ENCODE results near the gene HJV. TPM values are rescaled to one million over a fixed set of nuclear protein-coding genes. Genes with fewer than 3 reads are reported as not detected.

The HJV gene
- total and polyA plus RNA-seq, 7 donors: not detected

- TF ChIP-seq CTCF (IDR thresholded peaks at IDR 0.05) (no peak), POLR2AphosphoS5 (IDR thresholded peaks at IDR 0.05) (no peak), POLR2A (IDR thresholded peaks at IDR 0.05) (no peak), EP300 (IDR thresholded peaks at IDR 0.05) (no peak)
- WGBS, 2 donors: 0% methylated on average over 13 of the region's 13 CpGs
Measured at GRCh38 chr1:145995964-145996432, 25.5 kb downstream of the HJV start.

GRCh38 chr1:145995148-145995881 lies 26.2 kb downstream of the HJV start:
- H3K9me3 ChIP-seq: no peaks in the 10 kb centered on the region
- H3K4me1 ChIP-seq: peaks cover 0 to 53% (median 40%) of the 10 kb centered on the region in 4 donors
- H3K27ac ChIP-seq: peak overlapping the region; percentile 92 to 95 (median 94)
- intact Hi-C loops (cut with DNase I): loop anchor here (5.0 kb wide), 1 partner anchor 33 kb away; the partner anchor contains the start of genes ANKRD34A and POLR3GL
- peak; percentile 34 for DNase-seq
- TF ChIP-seq EP300 (IDR thresholded peaks at IDR 0.05): no peak
- TF ChIP-seq POLR2AphosphoS5 (IDR thresholded peaks at IDR 0.05): no peak
- TF ChIP-seq POLR2A (IDR thresholded peaks at IDR 0.05): no peak
- no peak for TF ChIP-seq CTCF (IDR thresholded peaks at IDR 0.05)
- peak overlapping the region; percentile 72 to 93 (median 88) for H3K4me3 ChIP-seq
- peaks cover 35 to 38% (median 37%) of the 10 kb centered on the region in 4 donors for H3K36me3 ChIP-seq
- no peaks in the 10 kb centered on the region for H3K27me3 ChIP-seq
- WGBS, 2 donors: 0 to 1% methylated on average over 8 of the region's 8 CpGs

More at GRCh38 chr1:145995964-145996432, 25.5 kb downstream of the HJV start:
- Histone ChIP-seq H3K27ac (peak overlapping the region; percentile 92 to 95 (median 94)), H3K4me1 (peaks cover 0 to 51% (median 41%) of the 10 kb centered on the region in 4 donors), H3K9me3 (no peaks in the 10 kb centered on the region), H3K36me3 (peaks cover 35 to 38% (median 37%) of the 10 kb centered on the region in 4 donors), H3K27me3 (no peaks in the 10 kb centered on the region), H3K4me3 (peak overlapping the region; percentile 72 to 93 (median 88))
- intact Hi-C loops (cut with DNase I): loop anchor here (5.0 kb wide), 1 partner anchor 34 kb away; the partner anchor contains the start of genes ANKRD34A and POLR3GL
- peak; percentile 67 for DNase-seq

- Histone ChIP-seq H3K36me3 (peaks cover 35 to 38% (median 37%) of the 10 kb centered on the region in 4 donors), H3K4me1 (peaks cover 0 to 45% (median 36%) of the 10 kb centered on the region in 4 donors), H3K27me3 (no peaks in the 10 kb centered on the region), H3K27ac (peak overlapping the region; percentile 92 to 95 (median 94)), H3K4me3 (peak overlapping the region; percentile 72 to 93 (median 88)), H3K9me3 (no peaks in the 10 kb centered on the region)
- 3 to 9% methylated on average over 10 of the region's 10 CpGs for WGBS, 2 donors
- peak; percentile 65 for DNase-seq
- TF ChIP-seq POLR2A (IDR thresholded peaks at IDR 0.05): no peak
- TF ChIP-seq POLR2AphosphoS5 (IDR thresholded peaks at IDR 0.05): peak in 3 of 4 donors; percentile 38 to 56 (median 49)
- TF ChIP-seq CTCF (IDR thresholded peaks at IDR 0.05): no peak
- intact Hi-C loops (cut with DNase I): loop anchor here (5.0 kb wide), 1 partner anchor 32 kb away; the partner anchor contains the start of genes ANKRD34A and POLR3GL
Measured at GRCh38 chr1:145994391-145995120, 27.0 kb downstream of the HJV start.

- TF ChIP-seq CTCF (IDR thresholded peaks at IDR 0.05) (no peak), EP300 (IDR thresholded peaks at IDR 0.05) (no peak), POLR2A (IDR thresholded peaks at IDR 0.05) (no peak), POLR2AphosphoS5 (IDR thresholded peaks at IDR 0.05) (no peak)
- H3K36me3 ChIP-seq: peaks cover 35 to 38% (median 37%) of the 10 kb centered on the region in 4 donors
- H3K4me3 ChIP-seq: peak overlapping the region; percentile 72 to 93 (median 88)
- intact Hi-C loops (cut with DNase I): no loop called here
- no peaks in the 10 kb centered on the region for H3K27me3 ChIP-seq
- DNase-seq: peak; percentile 51
- WGBS, 2 donors: 19 to 25% methylated on average over 6 of the region's 6 CpGs
- peak overlapping the region; percentile 92 to 95 (median 94) for H3K27ac ChIP-seq
- H3K9me3 ChIP-seq: no peaks in the 10 kb centered on the region
- H3K4me1 ChIP-seq: peaks cover 0 to 38% (median 29%) of the 10 kb centered on the region in 4 donors
Measured at GRCh38 chr1:145993618-145994390, 27.7 kb downstream of the HJV start.
